Activated CD4-positive, alpha-beta T cell treated with anti-CD3 and anti-CD28 coated beads, Interleukin-2, Interleukin-6, amounts not matched to agents 100 ng/mL and 50 ng/mL, durations not matched to agents 16 hours and 8 hours (primary cell): ENCODE measurements around the gene SLC38A11.
"Not testable (repeated sequence)": the region's sequence is repeated elsewhere in the genome, so short reads cannot be mapped to it uniquely, and the experiment has no call there.

Experiments used
- DNase-seq: peaks from one replicate; pipeline ENCODE4 v3.0.0-alpha.2; 2020

SLC38A11 gene, protein sequence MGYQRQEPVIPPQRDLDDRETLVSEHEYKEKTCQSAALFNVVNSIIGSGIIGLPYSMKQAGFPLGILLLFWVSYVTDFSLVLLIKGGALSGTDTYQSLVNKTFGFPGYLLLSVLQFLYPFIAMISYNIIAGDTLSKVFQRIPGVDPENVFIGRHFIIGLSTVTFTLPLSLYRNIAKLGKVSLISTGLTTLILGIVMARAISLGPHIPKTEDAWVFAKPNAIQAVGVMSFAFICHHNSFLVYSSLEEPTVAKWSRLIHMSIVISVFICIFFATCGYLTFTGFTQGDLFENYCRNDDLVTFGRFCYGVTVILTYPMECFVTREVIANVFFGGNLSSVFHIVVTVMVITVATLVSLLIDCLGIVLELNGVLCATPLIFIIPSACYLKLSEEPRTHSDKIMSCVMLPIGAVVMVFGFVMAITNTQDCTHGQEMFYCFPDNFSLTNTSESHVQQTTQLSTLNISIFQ

DNA sequence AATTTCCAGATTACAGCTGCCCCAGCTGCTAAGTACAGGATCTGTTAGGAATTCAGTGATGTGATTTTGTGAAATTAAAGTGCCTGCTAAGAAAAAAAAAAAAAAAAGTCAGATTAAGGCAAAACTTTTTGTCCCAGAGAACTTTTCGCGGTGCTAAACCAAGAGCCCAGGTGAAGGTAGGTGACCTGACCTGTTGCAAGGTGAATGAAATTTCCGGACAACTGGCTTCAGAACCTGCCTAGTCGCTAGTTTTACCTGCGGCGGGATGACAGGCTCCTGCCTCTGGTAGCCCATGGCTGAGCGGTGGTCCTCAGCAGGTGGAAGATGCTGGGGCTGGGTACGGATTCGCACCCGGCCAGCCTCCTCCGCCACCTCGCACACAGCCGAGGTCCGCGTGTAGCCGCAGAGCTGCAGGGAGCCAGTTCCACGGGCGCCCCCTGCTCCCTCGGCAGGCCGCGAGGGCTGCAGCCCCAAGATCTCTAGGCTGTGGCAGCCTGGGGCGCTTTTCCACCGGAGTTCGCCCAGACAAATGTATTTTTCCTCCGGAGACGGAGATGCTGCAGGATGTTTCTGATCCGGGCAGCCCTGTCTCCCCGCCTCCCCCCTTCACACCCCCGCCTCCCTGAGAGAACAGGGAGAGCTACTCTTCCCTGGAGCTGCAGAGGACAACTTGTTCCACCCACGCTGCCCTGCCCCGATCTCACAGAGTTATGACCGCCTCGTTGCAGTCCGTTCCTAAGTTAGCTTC, at the start of gene SLC38A11:
Gene SLC38A11 (minus strand): TSS at position 572 of the 748 bp plus-strand sequence. CDS start 278 bp downstream, at position 294.
- DNase-seq, result no peak

DNA sequence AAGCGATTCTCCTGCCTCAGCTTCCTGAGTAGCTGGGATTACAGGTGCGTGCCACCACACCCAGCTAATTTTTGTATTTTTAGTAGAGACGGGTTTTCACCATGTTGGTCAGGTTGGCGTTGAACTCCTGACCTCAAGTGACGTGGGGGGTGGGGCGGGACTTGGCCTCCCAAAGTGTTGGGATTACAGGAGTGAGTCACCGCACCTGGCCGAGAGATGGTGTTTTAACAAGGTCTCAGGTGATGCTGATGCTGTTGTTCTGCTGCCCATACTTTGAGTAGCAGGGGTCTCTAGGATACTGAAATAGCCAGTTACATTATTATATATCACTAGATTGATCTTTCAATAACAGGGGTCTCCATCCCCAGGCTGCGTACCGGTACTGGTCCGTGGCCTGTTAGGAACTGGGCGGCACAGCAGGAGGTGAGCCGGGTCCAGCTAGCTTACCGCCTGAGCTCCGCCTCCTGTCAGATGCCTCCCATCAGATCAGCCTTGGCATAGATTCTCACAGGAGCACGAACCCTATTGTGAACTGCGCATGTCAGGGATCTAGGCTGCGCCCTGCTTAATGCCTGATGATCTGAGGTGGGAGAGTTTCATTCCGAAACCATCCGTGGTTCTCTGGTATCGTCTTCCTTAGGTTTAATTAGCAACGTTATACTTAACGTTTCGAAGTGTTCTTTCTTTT, 48.3 kb upstream of the SLC38A11 start:
- DNase-seq, result no peak

DNA sequence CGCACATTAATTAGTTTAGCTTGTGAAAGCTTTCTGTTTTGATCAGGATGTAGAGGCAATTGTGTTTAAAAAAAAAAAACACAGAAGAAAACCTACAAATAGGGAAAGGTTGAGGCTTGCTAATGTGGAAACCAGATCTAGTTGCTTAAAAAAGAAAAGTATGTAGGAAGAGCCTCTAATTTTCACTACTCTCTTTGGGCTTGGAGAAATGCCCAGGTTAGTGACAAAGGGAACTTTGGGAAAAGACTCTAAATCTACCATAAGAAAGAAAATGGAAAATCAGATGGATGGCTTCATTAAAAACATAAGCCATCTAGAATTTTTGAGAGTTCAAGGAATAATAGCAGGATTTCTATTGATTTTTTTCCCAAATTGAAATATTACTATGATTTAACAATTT, 47.3 kb upstream of the SLC38A11 start:
- no peak for DNase-seq

DNA sequence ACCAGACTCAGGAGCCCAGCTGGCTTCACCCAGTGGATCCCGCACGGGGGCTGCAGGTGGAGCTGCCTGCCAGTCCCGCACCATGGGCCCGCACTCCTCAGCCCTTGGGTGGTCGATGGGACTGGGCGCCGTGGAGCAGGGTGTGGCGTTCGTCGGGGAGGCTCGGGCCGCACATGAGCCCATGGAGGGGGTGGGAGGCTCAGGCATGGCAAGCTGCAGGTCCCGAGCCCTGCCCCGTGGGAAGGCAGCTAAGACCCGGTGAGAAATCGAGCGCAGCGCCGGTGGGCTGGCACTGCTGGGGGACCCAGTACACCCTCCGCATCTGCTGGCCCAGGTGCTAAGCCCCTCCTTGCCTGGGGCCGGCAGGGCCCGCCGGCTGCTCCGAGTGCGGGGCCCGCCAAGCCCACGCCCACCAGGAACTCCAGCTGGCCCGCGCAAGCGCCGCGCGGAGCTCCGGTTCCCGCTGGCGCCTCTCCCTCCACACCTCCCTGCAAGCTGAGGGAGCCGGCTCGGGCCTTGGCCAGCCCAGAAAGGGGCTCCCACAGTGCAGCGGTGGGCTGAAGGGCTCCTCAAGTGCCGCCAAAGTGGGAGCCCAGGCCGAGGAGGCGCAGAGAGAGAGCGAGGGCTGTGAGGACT, 39.5 kb upstream of the SLC38A11 start:
- DNase-seq, result not testable (repeated sequence)

DNA sequence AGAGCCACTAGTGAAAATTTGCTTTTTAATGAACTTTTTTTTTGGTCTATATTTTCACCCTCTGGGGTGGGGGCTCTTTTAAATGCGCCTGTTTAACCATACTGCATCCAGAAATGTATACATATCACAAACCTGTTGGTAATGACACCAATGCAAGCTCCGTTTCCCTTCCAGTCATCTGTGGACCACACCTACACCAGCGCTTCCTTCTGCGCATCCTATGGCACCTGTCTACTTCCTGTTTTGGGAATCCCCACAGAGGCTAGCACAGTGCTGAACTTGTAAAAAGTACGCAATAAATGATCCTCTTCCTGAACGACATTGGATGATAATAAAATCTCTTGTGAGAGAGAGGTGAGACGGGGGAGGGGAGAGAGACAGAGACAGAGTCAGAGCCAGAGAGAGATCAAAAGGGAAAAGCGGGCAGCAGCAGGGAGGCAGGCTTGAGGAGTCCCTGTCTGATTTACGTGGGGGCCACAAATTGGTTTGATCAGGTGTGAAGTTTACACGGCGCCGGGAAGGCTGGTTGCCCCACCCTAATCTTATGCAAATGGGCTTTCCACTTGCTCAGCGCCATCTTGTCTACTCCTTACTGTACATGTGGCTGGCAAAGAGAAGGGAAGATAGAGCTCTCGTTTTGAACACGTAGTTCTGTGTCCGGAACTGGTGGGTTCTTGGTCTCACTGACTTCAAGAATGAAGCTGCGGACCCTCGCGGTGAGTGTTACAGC, 38.1 kb upstream of the SLC38A11 start:
- DNase-seq, result peak; percentile 17

DNA sequence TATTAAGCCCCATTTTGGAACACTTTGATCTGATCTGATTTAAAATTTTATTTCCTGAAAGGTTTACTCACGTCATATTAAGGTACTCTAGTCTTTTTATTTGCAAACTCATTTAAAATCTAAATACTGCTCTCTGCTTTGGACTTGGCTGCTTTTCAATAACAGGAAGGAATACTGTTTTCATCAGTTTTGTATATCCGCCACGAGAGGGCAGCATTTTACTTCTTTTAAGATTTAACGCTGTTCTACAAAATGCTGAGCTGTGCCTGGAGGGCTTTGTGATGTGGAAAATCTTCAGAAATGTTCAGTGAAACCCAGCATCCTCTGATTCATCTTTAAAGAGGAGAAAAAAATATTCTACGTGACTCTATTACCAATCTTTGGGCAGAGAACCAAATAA, 37.5 kb upstream of the SLC38A11 start:
- DNase-seq, result peak; percentile 69

DNA sequence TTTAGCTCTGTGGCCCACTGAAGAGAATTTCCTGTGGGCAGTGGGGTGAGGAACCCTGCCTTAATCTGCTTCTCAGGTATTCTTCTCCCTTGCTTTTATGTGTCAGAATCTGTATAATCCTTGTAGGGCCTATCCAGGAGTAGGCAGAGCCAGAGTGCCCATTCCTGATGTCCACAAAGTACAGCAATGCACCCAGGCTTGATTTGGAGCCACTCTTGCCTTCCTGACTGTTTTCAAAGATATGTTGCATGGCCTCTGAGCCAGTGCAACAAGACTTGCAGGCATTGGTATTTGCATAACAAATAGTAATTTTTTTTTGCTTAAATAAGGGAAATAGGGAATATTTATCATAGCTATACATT, 36.7 kb upstream of the SLC38A11 start:
- not testable (repeated sequence) for DNase-seq

DNA sequence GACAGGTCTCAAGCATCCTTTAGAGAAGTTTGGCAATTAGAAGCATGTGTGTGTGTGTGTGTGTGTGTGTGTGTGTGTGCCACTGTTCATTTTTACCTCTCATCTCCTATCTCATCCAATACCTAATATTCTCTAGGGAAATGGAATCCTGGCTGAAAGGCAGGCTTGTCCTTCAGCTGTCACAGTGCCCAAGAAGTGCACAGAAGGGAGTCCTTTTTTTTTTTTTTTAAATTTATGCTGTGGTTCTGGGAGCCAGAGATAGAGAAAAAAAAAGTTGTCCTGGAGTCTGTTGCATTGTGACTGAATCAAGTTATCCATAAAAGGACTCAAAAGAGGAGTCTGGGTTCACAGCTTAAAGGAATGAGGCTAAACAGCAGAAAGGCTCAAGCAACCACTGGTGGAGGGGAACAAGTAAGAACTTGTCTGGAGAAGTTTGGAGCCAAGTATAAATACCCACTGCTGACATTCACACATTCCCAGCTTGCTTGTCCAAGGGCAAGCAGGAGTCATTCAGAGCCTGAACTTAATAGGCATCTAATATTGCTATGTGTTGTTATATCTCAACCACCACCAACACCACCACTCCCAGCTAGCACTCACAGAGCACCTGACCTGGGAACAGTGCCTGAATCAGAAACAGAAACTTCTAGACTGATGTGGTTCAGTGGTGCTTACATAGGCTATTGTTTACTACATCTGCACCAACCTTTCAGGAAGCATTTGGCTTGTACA, 36.2 kb upstream of the SLC38A11 start:
- DNase-seq, result not testable (repeated sequence)

DNA sequence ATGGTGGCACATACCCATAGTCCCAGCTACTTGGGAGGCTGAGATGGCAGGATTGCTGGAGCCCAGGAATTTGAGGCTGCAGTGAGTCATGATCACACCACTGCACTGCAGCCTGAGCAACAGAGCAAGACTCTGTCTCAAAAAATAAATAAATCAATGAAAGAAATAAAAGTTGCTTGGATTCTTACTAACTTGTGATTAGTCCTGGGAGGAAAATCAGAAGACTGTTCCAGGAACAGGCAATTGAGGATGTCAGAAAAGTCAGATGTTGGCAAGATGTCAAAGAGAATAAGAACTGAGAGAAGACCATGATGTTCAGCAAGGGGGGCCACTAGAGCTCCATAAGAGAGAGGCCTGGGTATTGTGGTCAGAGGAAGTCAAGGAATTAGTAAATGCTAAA, 35.6 kb upstream of the SLC38A11 start:
- not testable (repeated sequence) for DNase-seq

DNA sequence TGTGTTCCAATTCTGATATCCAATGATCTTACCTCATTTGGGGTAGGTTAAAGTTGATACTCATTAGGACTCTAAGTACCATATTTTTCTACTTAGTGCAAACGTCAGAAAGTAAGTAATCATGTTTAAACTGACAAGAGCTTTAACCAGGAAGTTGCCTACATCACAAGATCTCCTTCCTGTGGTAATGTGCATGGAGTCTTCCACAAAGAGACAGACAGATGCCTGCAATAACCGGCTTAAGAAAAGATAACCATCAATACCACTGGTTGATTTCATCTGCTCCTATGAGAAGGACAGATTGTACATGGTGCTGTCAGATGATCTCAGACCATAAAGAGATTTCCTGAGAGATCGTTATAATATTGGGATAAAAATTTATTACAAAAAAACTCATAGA, 33.5 kb upstream of the SLC38A11 start:
- not testable (repeated sequence) for DNase-seq

DNA sequence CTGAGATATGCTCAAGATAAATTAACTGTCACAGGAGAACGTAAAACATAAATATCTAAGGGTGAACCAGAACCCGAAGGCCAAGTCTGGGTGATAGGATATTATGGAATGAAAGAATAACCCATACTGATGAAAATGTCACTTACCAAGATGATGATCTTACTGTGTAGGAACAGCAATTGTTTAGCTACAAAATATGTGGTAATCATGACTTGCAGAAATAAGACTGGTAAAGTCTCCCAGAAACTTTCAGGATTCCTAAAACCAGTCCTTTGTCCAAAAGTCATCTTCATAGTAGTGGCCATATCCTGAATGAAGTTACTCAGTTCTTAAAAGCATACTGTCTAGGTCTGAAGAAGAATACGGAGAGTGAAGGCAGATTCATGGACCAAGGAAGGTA, 30.7 kb upstream of the SLC38A11 start:
- DNase-seq, result not testable (repeated sequence)

DNA sequence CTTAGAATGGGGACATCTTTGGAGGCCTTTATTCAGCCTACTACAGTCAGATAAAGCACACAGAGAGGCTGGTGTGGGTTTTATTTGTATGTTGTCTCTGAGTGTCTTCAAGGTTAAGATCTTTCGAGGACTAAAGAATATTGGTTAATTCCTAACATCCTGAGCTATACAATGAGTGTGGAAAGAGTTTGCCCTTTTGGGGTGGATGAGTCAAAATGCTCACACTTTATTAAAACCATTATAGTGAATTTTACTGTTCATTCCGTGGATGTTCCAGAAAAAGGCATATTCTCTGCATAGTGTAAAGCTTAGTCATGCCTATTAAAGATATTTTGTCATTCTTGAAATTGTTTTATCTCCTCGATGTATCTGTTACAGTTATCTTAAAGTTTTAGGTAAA, 29.1 kb upstream of the SLC38A11 start:
- DNase-seq, result no peak

DNA sequence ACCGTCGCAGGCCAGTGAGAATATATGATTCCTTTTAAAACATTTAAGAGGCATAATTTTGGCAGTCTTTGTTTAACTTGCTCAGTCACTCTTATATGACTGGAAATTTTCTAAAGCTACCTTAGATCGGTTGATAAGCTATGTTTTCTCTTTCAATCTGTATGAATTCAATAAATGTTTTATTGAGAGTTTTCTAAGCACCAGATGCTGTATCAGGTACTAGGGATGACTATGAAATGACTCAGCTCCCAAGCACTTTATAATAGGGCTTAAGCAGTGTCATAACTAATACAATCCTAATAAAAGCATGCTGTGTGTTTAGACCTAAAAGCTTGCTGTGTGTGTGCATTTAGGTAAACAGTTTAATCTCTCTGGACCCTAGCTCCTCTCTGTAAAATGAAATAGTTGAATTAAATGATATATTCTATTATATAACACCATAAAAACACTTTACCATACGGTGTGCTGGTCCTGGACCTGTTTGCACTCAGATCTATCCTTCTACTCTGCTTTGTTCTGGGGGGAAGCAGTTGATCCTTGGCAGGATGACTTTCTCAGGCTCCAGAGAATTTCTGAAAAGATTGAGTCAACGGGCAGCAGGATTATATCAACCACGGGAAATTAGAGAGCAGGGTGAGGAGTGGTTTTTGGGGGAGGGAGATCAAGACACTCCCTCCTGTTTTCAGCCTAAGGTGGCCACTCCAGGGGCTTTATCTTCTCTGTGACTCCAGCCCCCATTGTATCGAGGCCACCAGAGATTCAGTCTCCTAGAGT, 26.1 kb upstream of the SLC38A11 start:
- DNase-seq, result no peak

DNA sequence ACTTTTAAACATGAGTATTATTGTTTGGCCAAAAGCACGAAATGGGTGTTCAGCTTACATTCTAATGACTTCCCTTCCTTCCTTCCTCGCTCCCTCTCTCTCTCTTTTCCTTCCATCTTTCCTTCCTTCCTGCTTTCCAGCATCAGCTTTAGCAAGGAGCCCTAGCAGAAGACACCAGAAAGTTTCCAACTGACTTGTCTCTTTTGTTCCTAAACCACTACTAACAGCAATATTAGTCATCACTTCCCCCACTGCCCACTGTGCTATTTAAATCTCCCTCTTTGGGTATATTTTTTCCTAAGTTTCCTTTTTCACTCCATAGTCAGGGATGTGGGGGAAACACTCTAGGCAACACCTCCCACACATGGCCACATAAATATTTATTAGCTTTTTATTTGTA, 25.4 kb upstream of the SLC38A11 start:
- not testable (repeated sequence) for DNase-seq

DNA sequence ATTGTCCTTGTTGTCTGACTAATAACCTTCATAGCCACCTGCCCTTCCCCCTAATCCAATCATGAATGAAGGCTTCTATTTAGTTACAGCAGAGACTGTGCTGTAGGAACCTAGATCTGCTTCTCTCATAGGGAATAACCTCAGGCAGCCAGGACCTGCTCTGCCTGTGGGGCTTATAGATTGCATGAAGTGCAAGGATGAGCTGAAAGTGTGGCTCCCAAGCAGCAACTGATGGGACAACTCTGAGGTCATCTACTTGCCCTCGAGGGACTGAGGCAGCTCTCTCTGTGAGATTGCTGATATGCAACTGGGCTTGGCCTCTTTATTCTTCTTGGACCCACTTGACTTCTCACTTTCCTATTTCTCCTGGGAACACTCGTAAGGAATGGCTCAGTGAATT, 23.8 kb upstream of the SLC38A11 start:
- DNase-seq, result no peak

DNA sequence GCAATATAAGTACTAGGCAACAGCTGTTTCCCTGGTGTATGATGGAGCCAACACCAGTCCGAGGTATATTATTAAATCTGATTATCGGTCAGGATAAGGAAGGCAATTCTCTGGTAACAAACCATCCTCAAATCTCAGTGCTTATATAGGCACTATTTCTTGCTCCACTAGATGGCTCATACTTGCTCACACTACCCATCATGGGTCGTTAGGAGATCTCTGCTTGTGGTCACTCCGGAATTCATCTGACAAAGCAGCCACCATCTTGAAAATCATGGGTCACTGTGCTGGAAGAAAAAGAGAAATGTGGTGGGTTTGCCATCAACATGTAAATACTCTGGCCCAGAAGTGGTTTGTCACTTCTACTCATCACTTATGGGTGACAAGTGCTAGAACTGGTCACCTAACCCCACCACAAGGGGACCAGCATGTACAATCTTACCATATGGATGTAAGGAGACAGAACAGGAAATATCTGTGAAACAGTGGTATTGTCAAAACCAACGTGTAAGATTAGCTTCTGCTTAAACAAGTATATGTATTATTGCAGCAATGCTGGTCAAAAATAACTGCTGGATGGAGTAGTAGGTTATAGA, 21.6 kb upstream of the SLC38A11 start:
- not testable (repeated sequence) for DNase-seq

DNA sequence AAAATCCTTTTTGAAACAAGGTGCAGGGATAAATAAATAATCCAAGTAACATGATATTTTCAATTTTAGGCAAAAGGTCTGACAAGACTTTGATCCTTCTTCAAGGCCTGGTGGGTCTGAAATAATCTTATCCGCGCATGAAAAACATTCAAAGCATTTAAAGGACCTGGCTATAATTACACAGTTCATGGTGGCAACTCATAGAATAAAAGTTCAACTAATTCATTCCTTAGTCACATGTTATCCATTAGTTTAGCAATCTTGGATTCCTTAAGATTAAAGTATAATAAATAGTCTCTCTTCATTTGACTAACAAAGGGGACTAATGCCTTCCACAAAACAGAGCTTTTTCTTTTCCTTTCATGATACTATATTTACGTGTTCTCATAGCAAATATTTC, 21.0 kb upstream of the SLC38A11 start:
- no peak for DNase-seq

DNA sequence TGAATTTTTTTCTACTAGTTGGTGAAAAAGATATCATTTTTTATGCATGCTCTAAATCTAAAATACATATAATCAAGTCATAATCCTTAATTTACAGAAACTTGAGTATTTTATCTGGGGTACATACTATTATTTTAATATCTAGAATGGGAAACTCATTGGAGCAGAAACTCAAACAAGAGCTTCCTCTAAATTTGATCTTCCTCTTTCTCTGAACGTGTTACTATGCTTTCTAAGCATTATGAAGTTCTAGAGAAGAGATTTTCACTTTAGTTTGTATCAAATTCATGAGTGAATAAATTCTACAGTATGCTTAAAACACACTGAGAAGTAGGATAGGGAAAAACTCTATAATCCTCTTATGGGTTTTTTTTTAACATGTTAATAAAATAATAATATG, 20.6 kb upstream of the SLC38A11 start:
- DNase-seq, result no peak

DNA sequence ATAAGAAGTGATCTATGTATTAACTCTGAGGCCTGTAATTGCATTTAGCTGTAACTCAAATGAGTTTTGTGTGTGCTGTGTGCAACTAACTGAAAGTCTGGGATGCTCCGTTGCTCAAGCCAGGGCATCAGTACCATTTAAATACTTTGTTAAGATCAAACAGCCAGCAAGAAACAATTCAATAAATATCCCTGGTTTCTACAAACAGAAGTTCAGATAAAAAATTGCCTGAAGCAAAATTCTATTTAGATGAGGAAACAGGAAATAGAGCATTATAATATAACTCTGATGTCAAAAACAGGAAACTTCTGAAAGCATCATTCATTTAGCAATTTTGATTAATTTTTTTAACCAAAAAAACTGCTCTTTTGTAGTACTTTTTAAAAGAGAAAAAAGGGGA, 18.9 kb upstream of the SLC38A11 start:
- DNase-seq, result no peak

DNA sequence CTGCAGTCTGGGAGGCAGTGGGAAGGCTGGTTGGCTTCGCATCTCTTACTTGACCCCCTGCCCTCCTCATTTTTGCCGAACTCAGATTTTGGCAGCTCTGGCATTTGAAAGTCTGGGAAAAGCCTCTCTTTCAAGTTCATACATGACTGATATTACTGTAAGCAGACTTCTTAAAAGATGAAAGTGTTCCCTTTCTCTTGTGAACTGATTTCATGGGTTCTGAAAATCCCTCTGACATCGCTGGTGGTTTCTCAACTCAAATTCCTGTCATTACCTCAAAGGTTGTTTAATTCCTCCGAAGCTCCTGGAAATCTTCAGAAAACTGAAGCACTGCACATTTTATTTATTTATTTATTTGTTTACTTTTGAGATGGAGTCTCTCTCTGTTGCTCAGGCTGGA, 16.9 kb upstream of the SLC38A11 start:
- no peak for DNase-seq
